ENCODE measurements around the gene OR9A2.
A peak's percentile ranks its signal among the peaks of the same experiment; 100 is the strongest.
"Not testable (repeated sequence)": the region's sequence is repeated elsewhere in the genome, so short reads cannot be mapped to it uniquely, and the experiment has no call there.

Gene OR9A2

GRCh38 chr7:143018931-143019330, 8.0 kb downstream of the OR9A2 start:
- no peak for DNase-seq (ENCODE audit: low read depth, low spot score)

GRCh38 chr7:143016996-143017395, 9.9 kb downstream of the OR9A2 start:
- DNase-seq (ENCODE audit: low read depth, low spot score) = no peak

GRCh38 chr7:143015926-143016490, 10.9 kb downstream of the OR9A2 start:
- DNase-seq (ENCODE audit: low read depth, low spot score) = no peak

GRCh38 chr7:143015084-143015483, 11.8 kb downstream of the OR9A2 start:
- DNase-seq (ENCODE audit: low read depth, low spot score) = no peak

GRCh38 chr7:143013893-143014292, 13.0 kb downstream of the OR9A2 start:
- DNase-seq (ENCODE audit: low read depth, low spot score) = no peak

GRCh38 chr7:143013473-143013872, 13.5 kb downstream of the OR9A2 start:
- DNase-seq (ENCODE audit: low read depth, low spot score) = no peak

GRCh38 chr7:143012409-143012808, 14.5 kb downstream of the OR9A2 start:
- no peak for DNase-seq (ENCODE audit: low read depth, low spot score)

GRCh38 chr7:143012001-143012400, 14.9 kb downstream of the OR9A2 start:
- DNase-seq (ENCODE audit: low read depth, low spot score) = no peak

- DNase-seq (ENCODE audit: low read depth, low spot score) = peak; percentile 66
Observed at GRCh38 chr7:143008007-143008901, 18.7 kb downstream of the OR9A2 start.

- no peak for DNase-seq (ENCODE audit: low read depth, low spot score)
Observed at GRCh38 chr7:143005632-143006260, 21.2 kb downstream of the OR9A2 start.

- no peak for DNase-seq (ENCODE audit: low read depth, low spot score)
Observed at GRCh38 chr7:143003393-143004051, 23.4 kb downstream of the OR9A2 start.

- no peak for DNase-seq (ENCODE audit: low read depth, low spot score)
Observed at GRCh38 chr7:143002898-143003297, 24.0 kb downstream of the OR9A2 start.

GRCh38 chr7:143002106-143002505, 24.8 kb downstream of the OR9A2 start:
- no peak for DNase-seq (ENCODE audit: low read depth, low spot score)

- no peak for DNase-seq (ENCODE audit: low read depth, low spot score)
Observed at GRCh38 chr7:143000648-143001047, 26.3 kb downstream of the OR9A2 start.

GRCh38 chr7:142999793-143000192, 27.1 kb downstream of the OR9A2 start:
- no peak for DNase-seq (ENCODE audit: low read depth, low spot score)

- no peak for DNase-seq (ENCODE audit: low read depth, low spot score)
Observed at GRCh38 chr7:142998966-142999365, 28.0 kb downstream of the OR9A2 start.

GRCh38 chr7:142997456-142997989, 29.4 kb downstream of the OR9A2 start:
- no peak for DNase-seq (ENCODE audit: low read depth, low spot score)

- DNase-seq (ENCODE audit: low read depth, low spot score) = no peak
Observed at GRCh38 chr7:142992427-142992826, 34.5 kb downstream of the OR9A2 start.

GRCh38 chr7:142984297-142984696, 42.6 kb downstream of the OR9A2 start:
- no peak for DNase-seq (ENCODE audit: low read depth, low spot score)

- no peak for DNase-seq (ENCODE audit: low read depth, low spot score)
Observed at GRCh38 chr7:142983825-142984224, 43.1 kb downstream of the OR9A2 start.

GRCh38 chr7:142978402-142978801, 48.5 kb downstream of the OR9A2 start:
- not testable (repeated sequence) for DNase-seq (ENCODE audit: low read depth, low spot score)
